HepG2 (cell line): ENCODE measurements around the gene HNRNPC.

ENCODE experiments used
- FOXP1 ChIP-seq, 2 experiments: fragments of 450-650 bp in 1 of 2; IDR thresholded peaks; 2 replicates each; pipeline ENCODE4 v1.6.1; 2017 to 2018; ENCODE audit warnings: antibody characterized with exemption in 1 of 2
- GFI1 ChIP-seq: sonication (generic); formaldehyde crosslinking; IDR thresholded peaks from 2 replicates; pipeline ENCODE4 v1.5.0; 2020; ENCODE audit warnings: missing genetic modification reagents, mild to moderate bottlenecking, borderline replicate concordance

DNA sequence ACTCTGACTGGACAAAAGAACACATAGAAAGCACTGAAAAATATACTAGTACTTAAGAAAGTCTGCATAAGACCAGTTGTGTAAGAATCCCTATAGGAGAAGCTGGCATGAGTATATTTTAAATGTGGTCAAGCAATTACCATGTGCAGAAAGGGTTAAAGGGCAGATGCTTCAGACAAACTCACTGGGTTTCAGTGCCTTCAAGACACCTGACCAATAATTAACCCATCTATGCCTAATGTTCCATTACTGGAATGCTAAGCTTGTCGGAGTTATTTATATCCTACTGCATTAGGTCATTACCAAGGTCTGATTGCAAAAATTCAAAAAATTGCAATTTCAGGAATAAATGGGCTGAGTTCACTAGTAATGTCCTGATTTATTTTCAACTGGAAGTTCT, 41.3 kb downstream of the HNRNPC start:
- TF ChIP-seq FOXP1 (IDR thresholded peaks at IDR 0.05) = no peak
- no peak for TF ChIP-seq FOXP1 (CRISPR knock-in tag; IDR thresholded peaks at IDR 0.05)
- TF ChIP-seq GFI1 (CRISPR knock-in tag) = no peak
